OCI-LY7 (cell line): ENCODE data around the gene ACER3. TPM values are rescaled to one million over a fixed set of nuclear protein-coding genes. Genes with fewer than 3 reads are reported as not detected.

Experiments used
- BruUV-seq: library from RNA; stranded (reverse); fragments of 400-500 nt; replicated peaks from 2 replicates; lab custom pipeline; 2021; lab: Mats Ljungman, UMichigan
- CTCF ChIA-PET: fragments of 300-600 bp; sonication (Branson Sonifier 250); formaldehyde crosslinking; loops from one replicate; lab custom pipeline; 2022; ENCODE audit warnings: antibody characterized with exemption; ENCODE audit not compliant: unreplicated experiment; lab: Charles Lee
- POLR2A ChIA-PET: fragments of 300-600 bp; sonication (Branson Sonifier 250); formaldehyde crosslinking; loops from one replicate; lab custom pipeline; 2022; ENCODE audit warnings: antibody characterized with exemption; lab: Charles Lee
- DNase-seq: peaks from one replicate; pipeline ENCODE4 v3.0.0-alpha.2; 2015; ENCODE audit warnings: low spot score
- H2AFZ ChIP-seq: fragments of 200-600 bp; sonication (generic), shearing (Covaris generic); 2 replicates; pipeline ENCODE4 v1.6.1; 2014; ENCODE audit warnings: mild to moderate bottlenecking, antibody characterized with exemption, low read length, moderate library complexity
- H3K27ac ChIP-seq: fragments of 200-600 bp; sonication (generic); 2 replicates; pipeline ENCODE4 v1.5.1; 2014; ENCODE audit warnings: mixed run types, low read depth, mild to moderate bottlenecking, moderate library complexity, low read length, inconsistent platforms; ENCODE audit not compliant: poor library complexity, severe bottlenecking
- H3K36me3 ChIP-seq: fragments of 200-600 bp; sonication (generic); 2 replicates; pipeline ENCODE4 v1.6.1; 2014; ENCODE audit warnings: mild to moderate bottlenecking, antibody characterized with exemption, low read length, moderate library complexity, mixed read lengths; ENCODE audit not compliant: insufficient read depth
- H3K4me1 ChIP-seq: fragments of 200-600 bp; sonication (generic); 2 replicates; pipeline ENCODE4 v1.5.1; 2014; ENCODE audit warnings: mild to moderate bottlenecking, low read length; ENCODE audit not compliant: insufficient read depth, poor library complexity, severe bottlenecking
- H3K4me2 ChIP-seq: fragments of 200-600 bp; sonication (generic); 2 replicates; pipeline ENCODE4 v1.6.1; 2014; ENCODE audit warnings: mild to moderate bottlenecking, low read length
- H3K4me3 ChIP-seq: fragments of 200-600 bp; sonication (generic); 2 replicates; pipeline ENCODE4 v1.5.1; 2014; ENCODE audit warnings: mild to moderate bottlenecking, low read depth, low read length; ENCODE audit not compliant: poor library complexity, severe bottlenecking
- H3K79me2 ChIP-seq: fragments of 200-600 bp; sonication (generic); 2 replicates; pipeline ENCODE4 v1.6.1; 2016; ENCODE audit warnings: low read depth, mild to moderate bottlenecking, low read length, moderate library complexity, mixed read lengths; ENCODE audit not compliant: insufficient read depth
- H3K9me2 ChIP-seq: fragments of 200-600 bp; sonication (generic); 2 replicates; pipeline ENCODE4 v1.6.1; 2016; ENCODE audit warnings: mild to moderate bottlenecking, low read length, mixed read lengths; ENCODE audit not compliant: insufficient read depth
- H3K9me3 ChIP-seq: fragments of 200-600 bp; sonication (generic); 2 replicates; pipeline ENCODE4 v1.6.1; 2014; ENCODE audit warnings: mild to moderate bottlenecking, mixed run types, low read length, mixed read lengths
- H4K20me1 ChIP-seq: fragments of 200-600 bp; sonication (generic); 2 replicates; pipeline ENCODE4 v1.6.1; 2014; ENCODE audit warnings: mild to moderate bottlenecking, antibody characterized with exemption, low read length, moderate library complexity, mixed read lengths; ENCODE audit not compliant: insufficient read depth
- CTCF ChIP-seq: fragments of 200-600 bp; sonication (generic); conservative IDR thresholded peaks from 2 replicates; pipeline ENCODE4 v1.5.1; 2014; ENCODE audit warnings: mild to moderate bottlenecking, antibody characterized with exemption, low read length, moderate library complexity, mixed read lengths
- EZH2phosphoT487 ChIP-seq: fragments of 200-600 bp; sonication (generic); IDR thresholded peaks from 2 replicates; pipeline ENCODE4 v1.6.1; 2018; ENCODE audit warnings: low read depth, borderline replicate concordance, mild to moderate bottlenecking, mixed run types, antibody characterized with exemption, low read length, moderate library complexity, mixed read lengths
- intact Hi-C: fragments of 100-400 bp; cut with micrococcal nuclease; formaldehyde crosslinking; loops from one replicate; pipeline ENCODE4 v1.10.0; 2022; ENCODE audit not compliant: unreplicated experiment
- total RNA-seq, 2 experiments: library from RNA; depleted of rRNA in 1 of 2; stranded (reverse); fragments of >200 nt in 1 of 2; shearing (Covaris generic) in 1 of 2; gene quantifications; 2 replicates each; pipeline ENCODE4 v1.2.3, GENCODE V29; 2014 to 2022

The ACER3 gene
- total RNA-seq, 2 experiments from 2014 or later, result 3.0 to 12.2 TPM

DNA sequence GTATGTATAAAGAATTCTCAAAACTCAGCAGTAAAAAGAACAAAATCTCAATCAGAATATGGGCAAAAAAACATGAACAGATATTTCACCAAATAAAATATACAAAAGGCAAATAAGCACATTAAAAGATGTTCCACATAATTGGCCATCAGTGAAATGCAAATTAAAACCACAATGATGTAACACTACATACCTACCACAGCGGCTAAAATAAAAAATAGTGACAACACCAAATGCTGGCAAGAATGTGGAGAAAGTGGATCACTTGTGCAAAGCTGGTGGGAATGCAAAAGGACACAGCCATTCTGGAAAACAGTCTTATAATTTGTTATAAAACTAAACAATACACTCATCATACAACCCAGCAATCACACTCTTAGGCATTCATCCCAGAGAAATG lies 38.3 kb upstream of the ACER3 start:
- Histone ChIP-seq H3K79me2 (no peaks in the 10 kb centered on the region), H2AFZ (no peak overlapping the region), H3K36me3 (no peaks in the 10 kb centered on the region), H3K4me2 (no peak overlapping the region), H3K9me3 (0 out of 2 replicates have a peak, but pooled peaks cover 7% of the 10 kb centered on the region), H3K4me3 (no peak overlapping the region), H3K9me2 (no peaks in the 10 kb centered on the region), H3K27ac (no peak overlapping the region), H4K20me1 (no peaks in the 10 kb centered on the region), H3K4me1 (peaks cover 6% of the 10 kb centered on the region)
- intact Hi-C loops, result no loop called here
- ChIA-PET CTCF (no interaction called here), POLR2A (interaction anchor here (0.6 to 0.7 kb wide), 3 partner anchors 73 to 433 kb away, joined by 3 read pairs; no protein-coding TSS in a partner anchor)
- BruUV-seq, result no TSS peak
- no peak for DNase-seq
- TF ChIP-seq CTCF, result no peak

GRCh38 chr11:76823481-76824028 lies 37.2 kb upstream of the ACER3 start:
- BruUV-seq, result no TSS peak
- POLR2A ChIA-PET, result no interaction called here
- TF ChIP-seq CTCF, result no peak
- TF ChIP-seq EZH2phosphoT487, result no peak

DNA sequence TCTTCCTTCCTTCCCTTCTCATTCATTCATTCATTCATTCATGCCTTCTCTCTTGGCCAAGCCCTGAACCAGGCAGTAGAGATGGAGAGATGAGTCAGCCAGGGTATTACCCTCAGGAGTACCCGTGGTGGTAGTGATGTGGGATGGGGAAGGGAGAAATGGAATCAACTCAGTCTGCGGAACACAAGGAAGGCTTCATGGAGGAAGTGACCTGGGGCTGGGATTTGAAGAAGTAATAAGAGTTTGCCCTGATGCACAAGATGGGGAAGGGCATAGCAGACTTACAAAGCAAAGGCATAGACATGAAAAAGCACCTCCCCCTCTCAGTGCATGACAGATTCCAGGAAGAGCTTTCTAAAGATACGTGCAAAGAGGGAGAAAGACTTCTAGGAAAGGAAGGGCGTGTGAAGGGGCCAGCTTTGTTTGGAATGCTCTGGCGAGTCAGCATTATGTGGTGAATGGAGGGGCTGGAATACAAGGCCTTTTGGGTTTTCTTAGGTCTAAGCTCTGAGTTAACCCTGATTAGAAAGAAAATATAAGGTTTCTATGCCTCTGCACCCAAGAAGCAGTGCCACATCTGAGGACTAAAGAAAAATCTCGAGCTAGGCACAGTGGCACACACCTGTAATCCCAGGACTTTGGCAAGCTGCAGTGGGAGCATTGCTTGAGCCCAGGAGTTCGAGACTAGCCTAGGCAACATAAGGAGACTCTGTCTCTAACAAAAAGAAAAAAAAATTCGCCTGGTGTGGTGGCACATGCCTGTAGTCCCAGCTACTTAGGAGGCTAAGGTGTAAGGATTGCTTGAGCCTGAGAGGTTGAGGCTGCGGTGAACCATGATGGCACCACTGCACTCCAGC lies 36.4 kb upstream of the ACER3 start:
- no TSS peak for BruUV-seq
- no peak for DNase-seq
- intact Hi-C loops, result no loop called here
- Histone ChIP-seq H3K36me3 (no peaks in the 10 kb centered on the region), H3K9me3 (0 out of 2 replicates have a peak, but pooled peaks cover 7% of the 10 kb centered on the region), H3K79me2 (no peaks in the 10 kb centered on the region), H3K4me3 (no peak overlapping the region), H4K20me1 (no peaks in the 10 kb centered on the region), H3K4me2 (no peak overlapping the region), H3K9me2 (no peaks in the 10 kb centered on the region), H2AFZ (no peak overlapping the region), H3K4me1 (peaks cover 6% of the 10 kb centered on the region), H3K27ac (no peak overlapping the region)
- POLR2A ChIA-PET, result no interaction called here
- no peak for TF ChIP-seq CTCF
- no peak for TF ChIP-seq EZH2phosphoT487
- CTCF ChIA-PET, result no interaction called here

More at GRCh38 chr11:76823481-76824028, 37.2 kb upstream of the ACER3 start:
- Histone ChIP-seq H3K36me3 (no peaks in the 10 kb centered on the region), H3K9me2 (no peaks in the 10 kb centered on the region), H3K79me2 (no peaks in the 10 kb centered on the region), H4K20me1 (no peaks in the 10 kb centered on the region), H3K4me1 (peaks cover 6% of the 10 kb centered on the region), H3K27ac (no peak overlapping the region), H3K4me3 (no peak overlapping the region), H2AFZ (no peak overlapping the region), H3K4me2 (no peak overlapping the region), H3K9me3 (0 out of 2 replicates have a peak, but pooled peaks cover 7% of the 10 kb centered on the region)
- CTCF ChIA-PET, result no interaction called here
- DNase-seq, result no peak
- intact Hi-C loops, result no loop called here
